Panc1 (cell line): ENCODE measurements around the gene NT5C1B. TPM values are rescaled to one million over a fixed set of nuclear protein-coding genes. Genes with fewer than 3 reads are reported as not detected.

ENCODE experiments used
- ATAC-seq: fragments of 200-7000 bp; cut with Tn5 transposase; 2 replicates; pipeline ENCODE4 v1.9.1; 2020; ENCODE audit warnings: mild to moderate bottlenecking, moderate library complexity
- BruUV-seq: library from RNA; stranded (reverse); fragments of 400-500 nt; replicated peaks from 2 replicates; lab custom pipeline; 2021; lab: Mats Ljungman, UMichigan
- CTCF ChIA-PET: fragments of 300-600 bp; sonication (Branson Sonifier 250); formaldehyde crosslinking; loops from one replicate; lab custom pipeline; 2022; ENCODE audit warnings: antibody characterized with exemption; lab: Charles Lee
- POLR2A ChIA-PET: fragments of 300-600 bp; sonication (Branson Sonifier 250); formaldehyde crosslinking; loops from one replicate; lab custom pipeline; 2022; ENCODE audit warnings: antibody characterized with exemption; lab: Charles Lee
- DNase-seq: peaks from one replicate; pipeline ENCODE4 v3.0.0-alpha.2; 2010; ENCODE audit warnings: low read depth, low spot score
- H3K27ac ChIP-seq: 2 replicates; pipeline ENCODE4 v1.5.1; 2011; ENCODE audit warnings: mild to moderate bottlenecking, low read length, inconsistent platforms
- H3K27me3 ChIP-seq: fragments of 200-500 bp; sonication (Bioruptor generic); 2 replicates; pipeline ENCODE4 v1.6.0; 2014; ENCODE audit warnings: low read length, inconsistent platforms; ENCODE audit not compliant: control insufficient read depth, insufficient read depth
- H3K36me3 ChIP-seq: fragments of 200-500 bp; sonication (Bioruptor generic); 2 replicates; pipeline ENCODE4 v1.5.1; 2014; ENCODE audit warnings: inconsistent platforms, mild to moderate bottlenecking, low read length, moderate library complexity; ENCODE audit not compliant: control insufficient read depth, insufficient read depth
- H3K4me1 ChIP-seq: 2 replicates; pipeline ENCODE4 v1.5.1; 2011; ENCODE audit warnings: inconsistent platforms, mild to moderate bottlenecking, low read length, moderate library complexity; ENCODE audit not compliant: control insufficient read depth, insufficient read depth
- H3K4me3 ChIP-seq, 2 experiments: 2 replicates each; pipeline ENCODE4 v1.5.1; 2011 to 2012; ENCODE audit warnings: low read depth in 2 of 2, low read length in 2 of 2, mild to moderate bottlenecking in 2 of 2, inconsistent platforms in 1 of 2, moderate library complexity in 1 of 2
- H3K9me3 ChIP-seq: fragments of 200-500 bp; sonication (Bioruptor generic); 2 replicates; pipeline ENCODE4 v1.5.1; 2014; ENCODE audit warnings: low read depth, mild to moderate bottlenecking, inconsistent platforms, low read length, moderate library complexity; ENCODE audit not compliant: control insufficient read depth, insufficient read depth
- CTCF ChIP-seq: fragments of 450-650 bp; IDR thresholded peaks from 2 replicates; pipeline ENCODE4 v1.5.1; 2017; ENCODE audit warnings: mild to moderate bottlenecking
- POLR2AphosphoS5 ChIP-seq: IDR thresholded peaks from 2 replicates; pipeline ENCODE4 v1.6.1; 2012; ENCODE audit warnings: mild to moderate bottlenecking, low read depth, low read length, moderate library complexity
- REST ChIP-seq, 2 experiments: IDR thresholded peaks; 2 replicates each; pipeline ENCODE4 v1.6.1; 2011 to 2012; ENCODE audit warnings: low read depth in 2 of 2, control low read depth in 1 of 2, low read length in 1 of 2, mild to moderate bottlenecking in 1 of 2, moderate library complexity in 1 of 2; ENCODE audit not compliant: insufficient read depth in 1 of 2
- SIN3A ChIP-seq: IDR thresholded peaks from 2 replicates; pipeline ENCODE4 v1.6.1; 2012; ENCODE audit warnings: low read depth, mild to moderate bottlenecking, low read length, moderate library complexity, borderline replicate concordance; ENCODE audit not compliant: insufficient read depth
- TCF7L2 ChIP-seq: IDR thresholded peaks from 2 replicates; pipeline ENCODE4 v1.6.1; 2011; ENCODE audit warnings: mild to moderate bottlenecking, low read depth, low read length, inconsistent platforms
- in situ Hi-C: cut with HindIII; loops from 2 replicates; pipeline ENCODE4 v1.10.0; 2016; ENCODE audit warnings: low sequenced_read_pairs, low pct_unique_long_range_greater_than_20kb
- intact Hi-C: fragments of 100-400 bp; cut with micrococcal nuclease; formaldehyde crosslinking; loops from one replicate; pipeline ENCODE4 v1.10.0; 2022; ENCODE audit not compliant: unreplicated experiment
- total RNA-seq: library from RNA; stranded (reverse); gene quantifications from one replicate; pipeline ENCODE4 v1.2.1, GENCODE V29; 2021; ENCODE audit not compliant: unreplicated experiment

NT5C1B gene
- total RNA-seq, 1 experiment from 2014 or later = not detected

GRCh38 chr2:18548621-18549020, 40.7 kb downstream of the NT5C1B start:
- no peak overlapping the region for H3K4me3 ChIP-seq
- H3K9me3 ChIP-seq = no peaks in the 10 kb centered on the region
- TF ChIP-seq SIN3A (no peak), REST (IDR thresholded peaks at IDR 0.05; ENCODE audit: insufficient read depth in 1 of 2, low read depth in 2 of 2, low read length in 1 of 2) (no peak), POLR2AphosphoS5 (no peak)
- H3K27ac ChIP-seq = no peak overlapping the region
- in situ Hi-C loops = no loop called here
- intact Hi-C loops = no loop called here
- no peaks in the 10 kb centered on the region for H3K4me1 ChIP-seq
- POLR2A ChIA-PET = no interaction called here
- DNase-seq (no peak), ATAC-seq (no peak)
- no peaks in the 10 kb centered on the region for H3K36me3 ChIP-seq
- H3K27me3 ChIP-seq = no peaks in the 10 kb centered on the region
- CTCF ChIA-PET = no interaction called here
- no TSS peak for BruUV-seq

GRCh38 chr2:18546567-18546966, 42.8 kb downstream of the NT5C1B start:
- BruUV-seq = no TSS peak
- Histone ChIP-seq H3K4me1 (no peaks in the 10 kb centered on the region), H3K36me3 (no peaks in the 10 kb centered on the region), H3K4me3 (no peak overlapping the region), H3K27me3 (no peaks in the 10 kb centered on the region), H3K9me3 (no peaks in the 10 kb centered on the region), H3K27ac (no peak overlapping the region)
- intact Hi-C loops (no loop called here), in situ Hi-C loops (no loop called here)
- TF ChIP-seq POLR2AphosphoS5 = no peak
- TF ChIP-seq CTCF = no peak
- no peak for TF ChIP-seq TCF7L2
- no peak for TF ChIP-seq SIN3A
- no peak for DNase-seq
- ChIA-PET POLR2A (no interaction called here), CTCF (interaction anchor here (0.7 kb wide), 1 partner anchor 78 kb away, joined by 4 read pairs; no protein-coding TSS in a partner anchor)
- ATAC-seq = no peak

- in situ Hi-C loops = no loop called here
- H3K27me3 ChIP-seq = no peaks in the 10 kb centered on the region
- no peaks in the 10 kb centered on the region for H3K36me3 ChIP-seq
- TF ChIP-seq CTCF = no peak
- no peak for TF ChIP-seq SIN3A
- no peak for TF ChIP-seq REST (IDR thresholded peaks at IDR 0.05; ENCODE audit: insufficient read depth in 1 of 2, low read depth in 2 of 2, low read length in 1 of 2)
- TF ChIP-seq POLR2AphosphoS5 = no peak
- TF ChIP-seq TCF7L2 = no peak
- ChIA-PET POLR2A (no interaction called here), CTCF (no interaction called here)
- H3K4me3 ChIP-seq = no peak overlapping the region
- no TSS peak for BruUV-seq
- DNase-seq (no peak), ATAC-seq (no peak)
- H3K27ac ChIP-seq = no peak overlapping the region
- H3K9me3 ChIP-seq = no peaks in the 10 kb centered on the region
- H3K4me1 ChIP-seq = no peaks in the 10 kb centered on the region
- intact Hi-C loops = no loop called here
Measured at GRCh38 chr2:18545384-18545783, 44.0 kb downstream of the NT5C1B start.
